PC-9 (cell line): ENCODE data around the gene LIAS. TPM values are rescaled to one million over a fixed set of nuclear protein-coding genes. Genes with fewer than 3 reads are reported as not detected.
A peak's percentile ranks its signal among the peaks of the same experiment; 100 is the strongest.
"Not testable (repeated sequence)": the region's sequence is repeated elsewhere in the genome, so short reads cannot be mapped to it uniquely, and the experiment has no call there.

Experiments used
- Bru-seq: library from RNA; stranded (reverse); fragments of 400-500 nt; gene quantifications from one replicate; lab custom pipeline; 2021; lab: Mats Ljungman, UMichigan
- BruChase-seq, 2 experiments: library from RNA; stranded (reverse); fragments of 400-500 nt; gene quantifications; one replicate each; lab custom pipeline; 2021; lab: Mats Ljungman, UMichigan
- BruUV-seq: library from RNA; stranded (reverse); fragments of 400-500 nt; replicated peaks from 2 replicates; lab custom pipeline; 2021; lab: Mats Ljungman, UMichigan
- CTCF ChIA-PET: fragments of 300-600 bp; sonication (Branson Sonifier 250); formaldehyde crosslinking; loops from one replicate; lab custom pipeline; 2022; ENCODE audit warnings: antibody characterized with exemption; lab: Charles Lee
- POLR2A ChIA-PET: fragments of 300-600 bp; sonication (Branson Sonifier 250); formaldehyde crosslinking; loops from one replicate; lab custom pipeline; 2022; ENCODE audit warnings: antibody characterized with exemption; ENCODE audit not compliant: unreplicated experiment; lab: Charles Lee
- DNase-seq, 2 experiments: peaks; one replicate each; pipeline versions ENCODE4 v3.0.0 to v3.0.0-alpha.2; 2015 to 2022; ENCODE audit warnings: mixed read lengths in 1 of 2
- H2AFZ ChIP-seq: fragments of 200-600 bp; sonication (generic); 2 replicates; pipeline ENCODE4 v1.8.1; 2017; ENCODE audit warnings: antibody characterized with exemption
- H3F3A ChIP-seq: fragments of 200-600 bp; sonication (generic); 2 replicates; pipeline ENCODE4 v1.8.1; 2017; ENCODE audit warnings: antibody characterized with exemption, mild to moderate bottlenecking, low read depth; ENCODE audit not compliant: insufficient read depth
- H3K27ac ChIP-seq: fragments of 200-600 bp; sonication (generic); 2 replicates; pipeline ENCODE4 v1.6.1; 2016; ENCODE audit warnings: mixed run types
- H3K27me3 ChIP-seq: fragments of 200-600 bp; sonication (generic); 2 replicates; pipeline ENCODE4 v1.6.1; 2016; ENCODE audit warnings: low read depth, mixed run types; ENCODE audit not compliant: insufficient read depth
- H3K36me3 ChIP-seq: fragments of 200-600 bp; sonication (generic); 2 replicates; pipeline ENCODE4 v1.6.1; 2016; ENCODE audit warnings: low read depth, mixed run types
- H3K4me1 ChIP-seq: fragments of 200-600 bp; sonication (generic); replicated peaks from 2 replicates; pipeline ENCODE4 v1.6.1; 2016; ENCODE audit warnings: mixed run types; ENCODE audit not compliant: insufficient read depth
- H3K4me2 ChIP-seq: fragments of 200-600 bp; sonication (generic); 2 replicates; pipeline ENCODE4 v1.6.1; 2017; ENCODE audit warnings: mixed run types
- H3K4me3 ChIP-seq: fragments of 200-600 bp; sonication (generic); 2 replicates; pipeline ENCODE4 v1.6.1; 2016; ENCODE audit warnings: mixed run types
- H3K79me2 ChIP-seq: fragments of 200-600 bp; sonication (generic); 2 replicates; pipeline ENCODE4 v1.6.1; 2017; ENCODE audit warnings: low read depth, mixed run types
- H3K9me2 ChIP-seq: fragments of 200-600 bp; sonication (generic); 2 replicates; pipeline ENCODE4 v1.8.1; 2017; ENCODE audit warnings: mild to moderate bottlenecking; ENCODE audit not compliant: insufficient read depth
- H3K9me3 ChIP-seq: fragments of 200-600 bp; sonication (generic); 2 replicates; pipeline ENCODE4 v1.8.1; 2016; ENCODE audit warnings: low read depth; ENCODE audit not compliant: insufficient read depth
- H4K20me1 ChIP-seq: fragments of 200-600 bp; sonication (generic); 2 replicates; pipeline ENCODE4 v1.8.1; 2017; ENCODE audit not compliant: insufficient read depth
- CTCF ChIP-seq: fragments of 200-600 bp; sonication (generic); conservative IDR thresholded peaks from 2 replicates; pipeline ENCODE4 v1.6.1; 2017; ENCODE audit warnings: mixed run types, antibody characterized with exemption, mild to moderate bottlenecking, moderate library complexity
- EZH2 ChIP-seq: fragments of 200-600 bp; sonication (generic); IDR thresholded peaks from 2 replicates; pipeline ENCODE4 v1.8.0; 2017; ENCODE audit warnings: antibody characterized with exemption, low read depth
- intact Hi-C: fragments of 100-400 bp; cut with micrococcal nuclease; formaldehyde crosslinking; loops from one replicate; pipeline ENCODE4 v1.10.0; 2022; ENCODE audit not compliant: unreplicated experiment
- long read RNA-seq: library from polyadenylated mRNA; stranded (forward); transcript quantifications from one replicate; pipeline ENCODE4 v2.0.0, GENCODE V29; 2022
- total RNA-seq: library from RNA; stranded (reverse); gene quantifications from 2 replicates; pipeline ENCODE4 v1.2.3, GENCODE V29; 2021

The LIAS gene
- total RNA-seq: 16.3 and 16.4 TPM in 2 replicates
- percentile 57 among the genes with signal in this experiment for Bru-seq, nascent RNA
- BruChase-seq, experiment 1, labeled RNA remaining after a 2-hour chase: percentile 63 among the genes with signal in this experiment
- BruChase-seq, experiment 2, labeled RNA remaining after a 6-hour chase: percentile 60 among the genes with signal in this experiment
- long read RNA-seq, full-length matches to known transcripts: 8 of 14 reads
- long read RNA-seq, partial matches to known transcripts: 2 of 14 reads
- long read RNA-seq, other reads (novel, unspliced or antisense): 4 of 14 reads

- Histone ChIP-seq H3K9me3 (no peaks in the 10 kb centered on the region), H3K4me2 (peak within 1 kb of the TSS; percentile 98), H3K27ac (peak within 1 kb of the TSS; percentile 94), H3K36me3 (peaks cover 58% of the 10 kb centered on the region), H3K27me3 (no peaks in the 10 kb centered on the region), H3K79me2 (peaks cover 59% of the 10 kb centered on the region), H3K4me1 (peaks cover 20% of the 10 kb centered on the region), H3F3A (peaks cover 72% of the 10 kb centered on the region), H3K4me3 (peak within 1 kb of the TSS; percentile 97), H3K9me2 (no peaks in the 10 kb centered on the region), H2AFZ (peak within 1 kb of the TSS; percentile 99), H4K20me1 (peaks cover 40% of the 10 kb centered on the region)
- CTCF ChIA-PET: no interaction called here
- POLR2A ChIA-PET: interaction anchor here (0.6 to 0.7 kb wide), 5 partner anchors 10 to 945 kb away, joined by 3 to 12 read pairs (median 3); no protein-coding TSS in a partner anchor
- intact Hi-C loops: loop anchor here (5.0 to 10.0 kb wide), 2 partner anchors 584 to 701 kb away; no protein-coding TSS in a partner anchor
- TF ChIP-seq EZH2 (no peak), CTCF (no peak)
- BruUV-seq: TSS peak; percentile 54
- peak; percentile 93 to 95 for DNase-seq
These were observed at the start of gene LIAS, which contains the start of gene RPL9 for GRCh38 chr4:39458505-39459300. LIAS (plus strand) TSS chr4:39459056; CDS start chr4:39459118, 62 bp downstream. RPL9 (minus strand) TSS chr4:39458922; CDS start chr4:39458439, 483 bp downstream.

- DNase-seq: no peak
- Histone ChIP-seq H3K9me3 (no peaks in the 10 kb centered on the region), H3K4me1 (no peaks in the 10 kb centered on the region), H3K4me2 (no peak overlapping the region), H3K27ac (no peak overlapping the region), H2AFZ (no peak overlapping the region), H4K20me1 (no peaks in the 10 kb centered on the region), H3K9me2 (no peaks in the 10 kb centered on the region), H3K4me3 (no peak overlapping the region), H3K36me3 (no peaks in the 10 kb centered on the region), H3F3A (no peaks in the 10 kb centered on the region), H3K79me2 (no peaks in the 10 kb centered on the region), H3K27me3 (no peaks in the 10 kb centered on the region)
- intact Hi-C loops: no loop called here
- TF ChIP-seq EZH2: no peak
- no peak for TF ChIP-seq CTCF
- ChIA-PET POLR2A (interaction anchor here (0.8 kb wide), 1 partner anchor 253 kb away, joined by 3 read pairs; no protein-coding TSS in a partner anchor), CTCF (no interaction called here)
- no TSS peak for BruUV-seq
These were observed 48.4 kb upstream of the LIAS start for GRCh38 chr4:39410415-39410814.

- H3K4me1 ChIP-seq, intact Hi-C loops, H3K9me3 ChIP-seq, H3K27me3 ChIP-seq, CTCF ChIA-PET, H4K20me1 ChIP-seq, H3K4me2 ChIP-seq, H3K27ac ChIP-seq, H3F3A ChIP-seq, H3K9me2 ChIP-seq, POLR2A ChIA-PET, BruUV-seq, H3K4me3 ChIP-seq, H3K79me2 ChIP-seq, H2AFZ ChIP-seq, DNase-seq, H3K36me3 ChIP-seq: not testable (repeated sequence)
These were observed 47.3 kb upstream of the LIAS start for GRCh38 chr4:39411561-39411960.
